Endothelial cell of hepatic sinusoid (primary cell): ENCODE results near the gene MRM2.

Experiments
- in situ Hi-C: cut with HindIII; loops from 2 replicates; pipeline ENCODE4 v1.10.0; 2017; ENCODE audit warnings: low sequenced_read_pairs

The MRM2 gene

GRCh38 chr7:2249744-2250323 lies 7.8 kb upstream of the MRM2 start:
- in situ Hi-C loops: no loop called here

GRCh38 chr7:2248984-2249694 lies 7.1 kb upstream of the MRM2 start:
- in situ Hi-C loops: no loop called here

- in situ Hi-C loops: no loop called here
Observed at GRCh38 chr7:2247141-2247995, 5.4 kb upstream of the MRM2 start.

GRCh38 chr7:2245883-2246675 lies 4.1 kb upstream of the MRM2 start:
- in situ Hi-C loops: no loop called here

- in situ Hi-C loops: no loop called here
Observed at GRCh38 chr7:2244404-2244995, 2.5 kb upstream of the MRM2 start.

- in situ Hi-C loops: no loop called here
Observed at GRCh38 chr7:2243458-2243857, 1.5 kb upstream of the MRM2 start.

- in situ Hi-C loops: no loop called here
Observed at GRCh38 chr7:2242541-2243429, 780 bp upstream of the MRM2 start.

GRCh38 chr7:2239242-2239641 lies 2.8 kb downstream of the MRM2 start:
- in situ Hi-C loops: no loop called here

GRCh38 chr7:2237109-2237602 lies 4.8 kb downstream of the MRM2 start:
- in situ Hi-C loops: no loop called here

- in situ Hi-C loops: no loop called here
Observed at GRCh38 chr7:2233926-2234325, 8.1 kb downstream of the MRM2 start.

- in situ Hi-C loops: no loop called here
Observed at GRCh38 chr7:2232766-2233520, 9.1 kb downstream of the MRM2 start, which contains the start of gene MAD1L1. MAD1L1 (minus strand) TSS chr7:2232945; CDS start chr7:2230133, 2,812 bp downstream.

- in situ Hi-C loops: no loop called here
Observed at GRCh38 chr7:2231992-2232765, 9.8 kb downstream of the MRM2 start.

- in situ Hi-C loops: no loop called here
Observed at GRCh38 chr7:2230882-2231281, 11.1 kb downstream of the MRM2 start.

- in situ Hi-C loops: no loop called here
Observed at GRCh38 chr7:2230226-2230625, 11.8 kb downstream of the MRM2 start.

- in situ Hi-C loops: no loop called here
Observed at GRCh38 chr7:2229467-2229866, 12.5 kb downstream of the MRM2 start.

GRCh38 chr7:2228921-2229320 lies 13.1 kb downstream of the MRM2 start:
- in situ Hi-C loops: no loop called here

- in situ Hi-C loops: no loop called here
Observed at GRCh38 chr7:2227699-2228098, 14.3 kb downstream of the MRM2 start.

GRCh38 chr7:2225830-2226229 lies 16.2 kb downstream of the MRM2 start:
- in situ Hi-C loops: no loop called here
